ENCODE data around the gene TAL1. TPM values are rescaled to one million over a fixed set of nuclear protein-coding genes. Genes with fewer than 3 reads are reported as not detected.

The TAL1 gene
- total RNA-seq, 6 donors from 2014 or later = 4.2 to 16.4 (median 10.8) TPM

DNA sequence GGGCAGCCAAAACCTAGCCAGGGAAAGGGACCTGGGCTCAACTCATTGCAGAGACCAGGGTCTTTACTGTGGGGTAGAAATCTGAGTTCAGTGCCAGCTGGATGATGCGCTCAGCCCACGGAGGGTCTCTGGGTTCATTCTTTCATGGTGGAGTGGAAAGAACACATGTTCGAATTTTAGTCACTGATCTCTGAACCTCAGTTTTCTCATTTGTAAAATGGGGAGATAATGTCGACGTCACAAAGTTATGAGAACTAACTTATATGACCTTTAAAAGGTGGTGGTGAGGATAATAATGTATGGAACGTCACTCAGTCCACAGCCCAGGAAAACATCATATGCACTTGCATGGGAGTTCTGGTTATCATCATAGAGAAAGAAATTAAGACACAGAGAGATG is 1.2 kb upstream of the TAL1 start:
- H3K27me3 ChIP-seq = peaks cover 0 to 48% (median 28%) of the 10 kb centered on the region in 4 donors
- no peak for ATAC-seq (ENCODE audit: low FRiP score in 2 of 2)
- TF ChIP-seq EP300 (IDR thresholded peaks at IDR 0.05) (no peak), POLR2AphosphoS5 (IDR thresholded peaks at IDR 0.05) (no peak), POLR2A (IDR thresholded peaks at IDR 0.05) (no peak)
- TF ChIP-seq, protein P1, sequence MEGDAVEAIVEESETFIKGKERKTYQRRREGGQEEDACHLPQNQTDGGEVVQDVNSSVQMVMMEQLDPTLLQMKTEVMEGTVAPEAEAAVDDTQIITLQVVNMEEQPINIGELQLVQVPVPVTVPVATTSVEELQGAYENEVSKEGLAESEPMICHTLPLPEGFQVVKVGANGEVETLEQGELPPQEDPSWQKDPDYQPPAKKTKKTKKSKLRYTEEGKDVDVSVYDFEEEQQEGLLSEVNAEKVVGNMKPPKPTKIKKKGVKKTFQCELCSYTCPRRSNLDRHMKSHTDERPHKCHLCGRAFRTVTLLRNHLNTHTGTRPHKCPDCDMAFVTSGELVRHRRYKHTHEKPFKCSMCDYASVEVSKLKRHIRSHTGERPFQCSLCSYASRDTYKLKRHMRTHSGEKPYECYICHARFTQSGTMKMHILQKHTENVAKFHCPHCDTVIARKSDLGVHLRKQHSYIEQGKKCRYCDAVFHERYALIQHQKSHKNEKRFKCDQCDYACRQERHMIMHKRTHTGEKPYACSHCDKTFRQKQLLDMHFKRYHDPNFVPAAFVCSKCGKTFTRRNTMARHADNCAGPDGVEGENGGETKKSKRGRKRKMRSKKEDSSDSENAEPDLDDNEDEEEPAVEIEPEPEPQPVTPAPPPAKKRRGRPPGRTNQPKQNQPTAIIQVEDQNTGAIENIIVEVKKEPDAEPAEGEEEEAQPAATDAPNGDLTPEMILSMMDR (IDR thresholded peaks at IDR 0.05) = no peak

DNA sequence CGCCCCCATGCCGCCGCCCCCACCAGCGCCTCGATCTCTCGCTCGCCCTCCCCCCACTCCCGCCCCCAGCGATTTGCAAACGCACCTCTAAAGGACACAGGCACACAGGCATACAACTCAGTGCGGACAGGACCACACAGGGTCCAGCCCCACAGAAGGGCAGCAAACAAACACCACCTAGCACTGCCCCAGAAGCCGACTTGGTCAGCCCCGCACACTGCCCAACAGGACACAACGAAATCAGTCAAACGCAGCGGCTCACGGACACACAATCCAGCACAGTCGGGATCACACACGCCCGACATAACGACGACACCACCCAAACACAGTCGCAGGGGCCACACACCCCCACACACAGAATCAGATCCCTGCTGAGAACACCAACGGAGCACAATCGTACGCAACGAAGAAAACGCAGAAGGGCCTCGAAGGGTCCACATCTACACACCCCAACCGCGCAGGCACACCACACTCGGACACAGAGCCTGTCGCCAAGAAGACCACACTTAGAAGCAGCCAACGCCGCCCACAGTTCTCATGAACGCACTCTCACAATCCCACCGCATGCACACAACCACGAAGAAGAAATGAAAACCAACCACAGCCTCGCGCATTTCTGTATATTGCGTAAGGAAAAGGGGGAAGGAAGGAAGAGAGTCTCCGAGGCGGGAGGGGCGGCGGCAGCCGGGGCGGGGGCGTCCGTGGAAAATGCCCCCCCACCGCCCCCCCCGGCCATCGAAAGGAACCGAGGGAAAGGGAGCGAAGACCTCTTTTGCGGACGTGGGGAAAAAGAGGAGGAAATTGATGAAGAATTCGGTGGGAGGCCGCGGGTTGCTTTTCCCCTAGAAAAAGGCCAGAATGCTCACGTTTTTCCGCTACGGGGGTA is 481 bp downstream of the TAL1 start:
- Histone ChIP-seq H3K36me3 (no peaks in the 10 kb centered on the region), H3K27ac (peak overlapping the region; percentile 84 to 91 (median 88)), H3K4me1 (peaks cover 37 to 55% (median 48%) of the 10 kb centered on the region in 4 donors), H3K4me3 (peak overlapping the region; percentile 33 to 56 (median 46)), H3K27me3 (peaks cover 0 to 54% (median 31%) of the 10 kb centered on the region in 4 donors), H3K9me3 (no peaks in the 10 kb centered on the region)
- TF ChIP-seq, protein P1 (IDR thresholded peaks at IDR 0.05) = no peak
- TF ChIP-seq EP300 (IDR thresholded peaks at IDR 0.05) (no peak), POLR2A (IDR thresholded peaks at IDR 0.05) (peak in 2 of 4 donors; percentile 41 to 43), POLR2AphosphoS5 (IDR thresholded peaks at IDR 0.05) (peak; percentile 80 to 83)
- 3 to 4% methylated on average over 29 to 61 of the region's 62 CpGs for WGBS, 2 donors
- DNase-seq (peak; percentile 31 to 76), ATAC-seq (ENCODE audit: low FRiP score in 2 of 2) (peak in 1 of 2 donors; percentile 56)

More for the DNA sequence above, 1.2 kb upstream of the TAL1 start:
- Histone ChIP-seq H3K4me1 (peaks cover 37 to 51% (median 45%) of the 10 kb centered on the region in 4 donors), H3K9me3 (no peaks in the 10 kb centered on the region), H3K27ac (peak overlapping the region; percentile 84 to 91 (median 88)), H3K36me3 (no peaks in the 10 kb centered on the region), H3K4me3 (no peak overlapping the region)
- WGBS, 2 donors = 74 to 89% methylated on average over 6 of the region's 6 CpGs
- DNase-seq = no peak

DNA sequence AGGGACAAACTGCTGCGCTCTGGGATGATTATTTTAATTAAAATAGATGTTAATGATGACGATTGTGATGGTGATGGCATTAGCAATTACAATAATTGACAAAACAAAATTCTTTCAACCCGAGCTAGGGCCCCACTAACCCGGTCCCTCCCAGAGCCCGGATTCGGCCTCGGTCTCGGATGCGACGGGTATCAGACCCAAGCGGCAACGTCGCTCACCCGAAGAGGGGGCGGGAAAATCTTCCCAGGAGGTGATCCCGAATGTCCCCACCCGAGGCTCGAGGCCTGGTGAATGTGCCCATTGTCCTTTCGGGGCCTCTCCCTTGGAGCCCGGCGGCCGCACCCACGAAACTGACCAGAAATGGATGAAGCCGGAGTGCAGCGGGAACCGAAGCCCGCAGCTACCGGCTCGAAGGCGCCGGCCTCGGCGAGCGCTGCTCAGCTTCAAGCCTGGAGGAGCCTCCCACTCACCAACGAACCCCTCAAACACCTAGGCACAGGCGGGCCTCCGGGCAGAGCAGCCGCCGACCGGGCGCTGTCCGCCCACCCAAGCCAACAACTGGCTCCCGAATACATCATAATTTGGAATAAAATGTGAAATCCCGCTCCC is 1.2 kb downstream of the TAL1 start:
- TF ChIP-seq POLR2AphosphoS5 (IDR thresholded peaks at IDR 0.05) (no peak), POLR2A (IDR thresholded peaks at IDR 0.05) (no peak), EP300 (IDR thresholded peaks at IDR 0.05) (no peak)
- TF ChIP-seq, protein P1 (IDR thresholded peaks at IDR 0.05) = no peak
- Histone ChIP-seq H3K9me3 (no peaks in the 10 kb centered on the region), H3K4me3 (peak overlapping the region; percentile 33 to 56 (median 46)), H3K4me1 (peaks cover 37 to 60% (median 45%) of the 10 kb centered on the region in 4 donors), H3K27ac (peak overlapping the region; percentile 84 to 91 (median 88)), H3K27me3 (peaks cover 0 to 57% (median 34%) of the 10 kb centered on the region in 4 donors), H3K36me3 (no peaks in the 10 kb centered on the region)
- no peak for ATAC-seq (ENCODE audit: low FRiP score in 2 of 2)
- WGBS, 2 donors = 8 to 10% methylated on average over 20 to 28 of the region's 44 CpGs
- DNase-seq = peak in 1 of 2 donors; percentile 83

DNA sequence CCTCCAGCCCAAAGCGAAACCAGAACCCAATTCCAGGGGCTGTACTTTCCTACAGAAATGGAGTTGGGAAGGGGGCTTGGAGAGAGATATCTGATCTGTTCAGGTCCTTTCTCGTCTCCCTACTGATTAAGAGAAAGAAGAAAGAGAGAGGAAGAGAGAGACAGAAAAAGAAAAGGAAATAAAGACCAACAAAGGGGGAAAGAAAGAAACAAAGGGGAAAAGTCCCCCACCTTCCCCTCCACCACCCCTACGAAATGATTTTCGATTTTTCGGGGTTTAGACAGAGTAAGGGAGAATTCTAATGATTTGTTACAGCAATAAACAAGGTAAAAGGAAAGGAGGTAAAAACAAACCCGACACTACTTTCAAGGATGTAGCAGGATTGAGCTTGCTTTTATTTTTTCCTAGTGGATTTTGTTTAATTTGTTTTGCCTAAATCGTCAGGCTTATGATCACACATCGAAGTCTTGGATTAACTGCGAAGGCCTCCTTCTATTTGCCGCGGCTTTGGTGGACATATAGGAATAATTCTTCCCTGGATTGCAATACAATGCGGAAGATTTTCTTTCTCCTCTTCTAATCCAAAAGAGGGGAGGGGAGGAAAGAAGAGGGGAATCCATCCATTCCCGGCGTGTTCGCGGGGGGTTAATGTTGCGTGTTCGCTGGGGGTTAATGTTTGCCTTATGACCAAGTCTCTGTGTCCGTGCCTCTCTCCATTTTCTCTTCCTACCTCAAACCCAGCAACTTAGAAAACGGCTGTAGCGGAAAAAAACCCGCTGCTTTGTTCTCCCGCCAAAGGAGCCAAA is 1.9 kb downstream of the TAL1 start:
- no peak for ATAC-seq (ENCODE audit: low FRiP score in 2 of 2)
- Histone ChIP-seq H3K27ac (peak overlapping the region; percentile 84 to 91 (median 88)), H3K9me3 (no peaks in the 10 kb centered on the region), H3K27me3 (peaks cover 0 to 63% (median 39%) of the 10 kb centered on the region in 4 donors), H3K4me3 (peak overlapping the region; percentile 33 to 56 (median 46)), H3K36me3 (no peaks in the 10 kb centered on the region), H3K4me1 (peaks cover 37 to 60% (median 48%) of the 10 kb centered on the region in 4 donors)
- no peak for TF ChIP-seq EP300 (IDR thresholded peaks at IDR 0.05)
- TF ChIP-seq POLR2AphosphoS5 (IDR thresholded peaks at IDR 0.05) = no peak
- no peak for TF ChIP-seq POLR2A (IDR thresholded peaks at IDR 0.05)
- TF ChIP-seq, protein P1 (IDR thresholded peaks at IDR 0.05) = no peak
- no peak for DNase-seq
- WGBS, 2 donors = 11 to 13% methylated on average over 23 of the region's 23 CpGs

All from upper lobe of left lung (tissue), 6 donors.